Chondrocyte (in vitro differentiated cells): Measurements from ENCODE around the gene KCNT2. TPM values are rescaled to one million over a fixed set of nuclear protein-coding genes. Genes with fewer than 3 reads are reported as not detected.
"Not testable (repeated sequence)": the region's sequence is repeated elsewhere in the genome, so short reads cannot be mapped to it uniquely, and the experiment has no call there.

ENCODE experiments used
- DNase-seq: peaks from one replicate; pipeline ENCODE4 v3.0.0; 2021; ENCODE audit warnings: mixed read lengths, low spot score
- H3K27ac Mint-ChIP-seq: one replicate; pipeline ENCODE4 v1.8.0; 2021; ENCODE audit warnings: mild to moderate bottlenecking, moderate library complexity, mixed read lengths; ENCODE audit not compliant: unreplicated experiment
- H3K27me3 Mint-ChIP-seq: 2 replicates; pipeline ENCODE4 v1.8.0; 2021; ENCODE audit warnings: low read depth, mixed read lengths
- H3K36me3 Mint-ChIP-seq: 2 replicates; pipeline ENCODE4 v1.8.0; 2021; ENCODE audit warnings: low read depth, mixed read lengths
- H3K4me1 Mint-ChIP-seq: 2 replicates; pipeline ENCODE4 v1.8.0; 2021; ENCODE audit warnings: low read depth, mild to moderate bottlenecking, mixed read lengths
- H3K4me3 Mint-ChIP-seq: one replicate; pipeline ENCODE4 v1.8.0; 2021; ENCODE audit warnings: mild to moderate bottlenecking, moderate library complexity, mixed read lengths; ENCODE audit not compliant: unreplicated experiment
- H3K9me3 Mint-ChIP-seq: 2 replicates; pipeline ENCODE4 v1.8.0; 2021; ENCODE audit warnings: low read depth, mixed read lengths
- CTCF ChIP-seq: fragments of 200-600 bp; sonication (generic); IDR thresholded peaks from 2 replicates; pipeline ENCODE4 v1.5.0; 2021; ENCODE audit warnings: antibody characterized with exemption, mild to moderate bottlenecking, moderate library complexity
- total RNA-seq: library from RNA; stranded (reverse); gene quantifications from 3 replicates; pipeline ENCODE4 v1.2.1, GENCODE V29; 2021

Gene KCNT2
- total RNA-seq, 1 donor from 2014 or later: 13.4 TPM

DNA sequence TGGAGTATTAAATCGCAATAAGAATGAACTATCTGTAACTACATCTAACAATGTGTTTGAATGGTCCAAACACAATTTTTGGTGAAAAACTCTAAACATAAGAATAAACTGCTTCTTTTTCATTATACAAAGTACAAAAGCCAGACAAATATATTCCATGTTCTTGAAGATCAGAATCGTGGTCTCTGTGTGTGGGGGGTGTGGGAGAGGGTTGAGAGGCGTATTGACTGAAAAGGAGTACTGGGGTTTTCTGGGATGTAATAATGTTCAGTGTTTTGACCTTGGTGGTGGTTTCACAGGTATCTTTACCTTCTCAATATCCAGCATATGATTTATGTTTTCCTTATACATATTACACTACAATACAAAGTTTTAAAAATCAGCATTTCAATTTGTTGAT lies 42.8 kb upstream of the KCNT2 start:
- H3K9me3 Mint-ChIP-seq: peaks cover 2% of the 10 kb centered on the region
- no peak for DNase-seq
- H3K27me3 Mint-ChIP-seq: no peaks in the 10 kb centered on the region
- peaks cover 25% of the 10 kb centered on the region for H3K4me1 Mint-ChIP-seq
- H3K27ac Mint-ChIP-seq: no peak overlapping the region
- no peaks in the 10 kb centered on the region for H3K36me3 Mint-ChIP-seq
- peak overlapping the region; percentile 62 for H3K4me3 Mint-ChIP-seq
- TF ChIP-seq CTCF: no peak

DNA sequence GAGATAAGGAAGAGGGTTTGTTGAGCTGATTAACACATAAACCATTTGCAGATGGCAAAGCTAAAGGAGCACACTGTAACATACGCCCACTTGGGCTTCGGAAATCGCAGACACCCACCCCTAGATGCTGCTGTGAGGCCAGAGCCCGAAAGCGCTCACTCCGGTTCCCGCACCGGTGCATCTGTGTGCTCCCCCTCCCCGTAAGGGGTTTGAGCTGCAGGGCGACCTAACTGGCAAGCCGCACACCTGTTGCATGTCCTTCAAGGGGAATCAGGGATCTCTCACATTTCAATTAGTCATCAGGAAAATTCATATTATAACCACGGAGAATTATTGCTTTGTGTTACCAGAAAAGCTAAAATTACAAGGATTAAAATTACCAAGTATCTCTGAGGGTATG lies 42.2 kb upstream of the KCNT2 start:
- no peak for DNase-seq
- TF ChIP-seq CTCF: no peak
- Mint-ChIP-seq H3K27me3 (no peaks in the 10 kb centered on the region), H3K9me3 (no peaks in the 10 kb centered on the region), H3K4me3 (no peak overlapping the region), H3K36me3 (no peaks in the 10 kb centered on the region), H3K4me1 (peaks cover 22% of the 10 kb centered on the region), H3K27ac (no peak overlapping the region)

DNA sequence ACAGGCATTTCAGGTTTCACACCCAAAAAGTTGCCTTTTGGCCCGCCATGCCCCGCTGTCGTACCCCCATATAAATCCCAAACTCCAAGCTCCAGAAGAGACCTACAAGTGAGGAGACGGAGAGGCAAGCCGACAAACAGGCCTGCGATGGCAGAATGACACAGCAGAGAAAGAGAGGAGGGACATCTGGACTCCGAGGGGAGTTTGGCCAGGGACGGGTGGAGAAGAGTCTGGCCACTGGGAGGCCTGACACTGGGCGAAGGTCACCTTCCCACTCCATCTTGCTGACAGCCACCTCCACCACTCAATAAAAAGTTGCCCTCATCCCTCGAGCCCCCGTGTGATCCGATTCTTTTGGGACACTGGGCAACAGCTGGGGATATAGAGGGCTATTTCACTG lies 41.8 kb upstream of the KCNT2 start:
- no peak for DNase-seq
- no peaks in the 10 kb centered on the region for H3K9me3 Mint-ChIP-seq
- no peak overlapping the region for H3K27ac Mint-ChIP-seq
- H3K36me3 Mint-ChIP-seq: no peaks in the 10 kb centered on the region
- H3K27me3 Mint-ChIP-seq: peaks cover under 1% of the 10 kb centered on the region
- no peak overlapping the region for H3K4me3 Mint-ChIP-seq
- H3K4me1 Mint-ChIP-seq: peaks cover 22% of the 10 kb centered on the region
- no peak for TF ChIP-seq CTCF

DNA sequence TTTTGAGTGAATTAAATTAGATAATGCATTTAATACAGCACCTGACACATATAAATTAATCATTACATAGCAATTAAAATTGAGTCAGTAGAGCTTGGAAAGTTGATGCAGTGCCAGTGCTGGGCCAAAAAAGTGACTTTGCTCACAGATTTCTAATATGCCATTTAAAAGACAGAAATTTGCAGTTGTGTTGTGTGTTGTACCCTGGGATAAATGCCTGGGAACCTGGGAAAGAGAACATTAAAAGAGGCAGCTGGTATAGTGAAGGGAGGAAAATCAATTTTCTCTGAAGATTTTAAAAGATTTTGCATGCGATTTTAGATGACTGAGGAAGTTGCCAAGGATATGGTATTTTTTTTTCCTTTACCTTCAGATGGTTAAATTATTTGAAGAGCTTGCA lies 32.7 kb upstream of the KCNT2 start:
- Mint-ChIP-seq H3K36me3 (peaks cover 2% of the 10 kb centered on the region), H3K27me3 (peaks cover 6% of the 10 kb centered on the region), H3K4me1 (no peaks in the 10 kb centered on the region), H3K4me3 (no peak overlapping the region), H3K27ac (no peak overlapping the region), H3K9me3 (no peaks in the 10 kb centered on the region)
- DNase-seq: no peak
- no peak for TF ChIP-seq CTCF

DNA sequence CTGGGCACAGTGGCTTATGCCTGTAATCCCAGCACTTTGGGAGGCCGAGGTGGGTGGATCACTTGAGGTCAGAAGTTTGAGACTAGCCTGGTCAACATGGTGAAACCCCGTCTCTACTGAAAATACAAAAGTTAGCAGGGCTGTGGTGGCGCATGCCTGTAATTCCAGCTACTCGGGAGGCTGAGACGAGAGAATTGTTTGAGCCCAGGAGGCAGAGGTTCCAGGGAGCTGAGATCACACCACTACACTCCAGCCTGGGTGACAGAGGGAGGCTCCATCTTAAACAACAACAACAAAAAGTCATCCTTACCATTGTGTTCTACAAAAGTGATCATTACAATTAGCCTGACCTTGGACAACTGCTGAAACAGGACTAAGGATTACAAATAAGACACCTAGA lies 31.1 kb upstream of the KCNT2 start:
- H3K4me3 Mint-ChIP-seq, H3K9me3 Mint-ChIP-seq, DNase-seq, H3K27me3 Mint-ChIP-seq, H3K4me1 Mint-ChIP-seq, H3K27ac Mint-ChIP-seq, H3K36me3 Mint-ChIP-seq: not testable (repeated sequence)

DNA sequence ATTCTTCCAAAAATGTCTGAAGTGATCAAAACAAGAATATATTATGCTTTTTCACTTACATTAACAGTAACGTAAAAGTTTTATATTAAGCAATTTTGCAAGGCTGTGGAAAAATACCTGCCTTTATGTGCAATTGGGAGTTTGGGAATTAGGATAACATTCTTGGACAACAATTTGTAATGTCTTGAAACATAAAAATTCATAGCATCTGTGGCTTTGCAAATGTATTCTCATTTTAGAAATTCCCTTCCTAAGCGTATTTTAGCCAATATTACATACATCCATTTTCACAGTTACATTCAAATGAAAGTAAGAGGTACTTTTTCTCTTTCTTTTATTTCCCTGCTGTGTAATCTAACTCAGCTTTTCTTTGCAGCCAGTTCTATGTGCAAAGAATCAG lies 30.2 kb upstream of the KCNT2 start:
- H3K27ac Mint-ChIP-seq: no peak overlapping the region
- H3K27me3 Mint-ChIP-seq: peaks cover 3% of the 10 kb centered on the region
- no peak for TF ChIP-seq CTCF
- no peak overlapping the region for H3K4me3 Mint-ChIP-seq
- H3K4me1 Mint-ChIP-seq: no peaks in the 10 kb centered on the region
- peaks cover 3% of the 10 kb centered on the region for H3K36me3 Mint-ChIP-seq
- no peak for DNase-seq
- H3K9me3 Mint-ChIP-seq: peaks cover 12% of the 10 kb centered on the region
